Retinal pigment epithelial cell (primary cell): Measurements from ENCODE around the gene RXFP3.

ENCODE experiments used
- DNase-seq: peaks from one replicate; pipeline ENCODE4 v3.0.0-alpha.2; 2010; ENCODE audit warnings: low read depth
- H3K4me3 ChIP-seq: 2 replicates; pipeline ENCODE4 v1.5.1; 2011; ENCODE audit warnings: mild to moderate bottlenecking, low read length, control low read depth, moderate library complexity
- TF ChIP-seq, protein P1 (sequence below): conservative IDR thresholded peaks from 2 replicates; pipeline ENCODE4 v1.5.1; 2011; ENCODE audit warnings: low read depth, low read length, control low read depth, inconsistent platforms

RXFP3 gene

DNA sequence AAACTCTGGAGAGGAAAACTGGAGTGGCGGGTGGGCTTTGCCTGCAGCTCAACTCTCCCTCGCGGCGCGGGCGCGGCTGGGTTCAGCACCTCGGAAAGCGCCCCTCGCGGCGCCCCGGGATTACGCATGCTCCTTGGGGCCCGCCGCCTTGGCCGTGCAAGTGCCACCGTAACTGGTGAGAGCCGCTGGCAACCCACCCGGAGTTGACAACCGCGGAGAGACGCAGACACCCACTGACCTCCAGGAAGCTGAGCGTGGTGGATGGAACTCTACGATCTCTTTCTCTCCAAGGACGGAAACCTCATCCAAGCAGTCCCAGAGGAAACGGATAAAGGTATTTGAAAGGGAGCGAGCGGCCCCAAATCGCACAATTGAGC lies 194 bp upstream of the RXFP3 start:
- TF ChIP-seq, protein P1, sequence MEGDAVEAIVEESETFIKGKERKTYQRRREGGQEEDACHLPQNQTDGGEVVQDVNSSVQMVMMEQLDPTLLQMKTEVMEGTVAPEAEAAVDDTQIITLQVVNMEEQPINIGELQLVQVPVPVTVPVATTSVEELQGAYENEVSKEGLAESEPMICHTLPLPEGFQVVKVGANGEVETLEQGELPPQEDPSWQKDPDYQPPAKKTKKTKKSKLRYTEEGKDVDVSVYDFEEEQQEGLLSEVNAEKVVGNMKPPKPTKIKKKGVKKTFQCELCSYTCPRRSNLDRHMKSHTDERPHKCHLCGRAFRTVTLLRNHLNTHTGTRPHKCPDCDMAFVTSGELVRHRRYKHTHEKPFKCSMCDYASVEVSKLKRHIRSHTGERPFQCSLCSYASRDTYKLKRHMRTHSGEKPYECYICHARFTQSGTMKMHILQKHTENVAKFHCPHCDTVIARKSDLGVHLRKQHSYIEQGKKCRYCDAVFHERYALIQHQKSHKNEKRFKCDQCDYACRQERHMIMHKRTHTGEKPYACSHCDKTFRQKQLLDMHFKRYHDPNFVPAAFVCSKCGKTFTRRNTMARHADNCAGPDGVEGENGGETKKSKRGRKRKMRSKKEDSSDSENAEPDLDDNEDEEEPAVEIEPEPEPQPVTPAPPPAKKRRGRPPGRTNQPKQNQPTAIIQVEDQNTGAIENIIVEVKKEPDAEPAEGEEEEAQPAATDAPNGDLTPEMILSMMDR = no peak
- H3K4me3 ChIP-seq = peak overlapping the region; percentile 54
- no peak for DNase-seq

DNA sequence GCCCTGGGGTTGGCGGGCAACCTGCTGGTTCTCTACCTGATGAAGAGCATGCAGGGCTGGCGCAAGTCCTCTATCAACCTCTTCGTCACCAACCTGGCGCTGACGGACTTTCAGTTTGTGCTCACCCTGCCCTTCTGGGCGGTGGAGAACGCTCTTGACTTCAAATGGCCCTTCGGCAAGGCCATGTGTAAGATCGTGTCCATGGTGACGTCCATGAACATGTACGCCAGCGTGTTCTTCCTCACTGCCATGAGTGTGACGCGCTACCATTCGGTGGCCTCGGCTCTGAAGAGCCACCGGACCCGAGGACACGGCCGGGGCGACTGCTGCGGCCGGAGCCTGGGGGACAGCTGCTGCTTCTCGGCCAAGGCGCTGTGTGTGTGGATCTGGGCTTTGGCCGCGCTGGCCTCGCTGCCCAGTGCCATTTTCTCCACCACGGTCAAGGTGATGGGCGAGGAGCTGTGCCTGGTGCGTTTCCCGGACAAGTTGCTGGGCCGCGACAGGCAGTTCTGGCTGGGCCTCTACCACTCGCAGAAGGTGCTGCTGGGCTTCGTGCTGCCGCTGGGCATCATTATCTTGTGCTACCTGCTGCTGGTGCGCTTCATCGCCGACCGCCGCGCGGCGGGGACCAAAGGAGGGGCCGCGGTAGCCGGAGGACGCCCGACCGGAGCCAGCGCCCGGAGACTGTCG lies 976 bp downstream of the RXFP3 start:
- TF ChIP-seq, protein P1 = no peak
- DNase-seq = no peak
- H3K4me3 ChIP-seq = peak overlapping the region; percentile 54

DNA sequence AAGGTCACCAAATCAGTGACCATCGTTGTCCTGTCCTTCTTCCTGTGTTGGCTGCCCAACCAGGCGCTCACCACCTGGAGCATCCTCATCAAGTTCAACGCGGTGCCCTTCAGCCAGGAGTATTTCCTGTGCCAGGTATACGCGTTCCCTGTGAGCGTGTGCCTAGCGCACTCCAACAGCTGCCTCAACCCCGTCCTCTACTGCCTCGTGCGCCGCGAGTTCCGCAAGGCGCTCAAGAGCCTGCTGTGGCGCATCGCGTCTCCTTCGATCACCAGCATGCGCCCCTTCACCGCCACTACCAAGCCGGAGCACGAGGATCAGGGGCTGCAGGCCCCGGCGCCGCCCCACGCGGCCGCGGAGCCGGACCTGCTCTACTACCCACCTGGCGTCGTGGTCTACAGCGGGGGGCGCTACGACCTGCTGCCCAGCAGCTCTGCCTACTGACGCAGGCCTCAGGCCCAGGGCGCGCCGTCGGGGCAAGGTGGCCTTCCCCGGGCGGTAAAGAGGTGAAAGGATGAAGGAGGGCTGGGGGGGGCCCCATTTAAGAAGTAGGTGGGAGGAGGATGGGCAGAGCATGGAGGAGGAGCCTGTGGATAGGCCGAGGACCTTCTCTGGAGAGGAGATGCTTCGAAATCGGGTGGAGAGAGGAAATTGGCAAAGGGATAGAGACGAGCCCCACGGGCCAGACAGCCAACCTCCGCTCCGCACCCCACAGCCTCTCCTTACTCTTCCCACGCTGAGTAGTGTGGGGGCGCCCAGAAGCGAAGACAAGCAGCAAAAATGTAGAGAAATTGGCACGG lies 1.7 kb downstream of the RXFP3 start:
- DNase-seq = no peak
- no peak overlapping the region for H3K4me3 ChIP-seq
- TF ChIP-seq, protein P1 = no peak

DNA sequence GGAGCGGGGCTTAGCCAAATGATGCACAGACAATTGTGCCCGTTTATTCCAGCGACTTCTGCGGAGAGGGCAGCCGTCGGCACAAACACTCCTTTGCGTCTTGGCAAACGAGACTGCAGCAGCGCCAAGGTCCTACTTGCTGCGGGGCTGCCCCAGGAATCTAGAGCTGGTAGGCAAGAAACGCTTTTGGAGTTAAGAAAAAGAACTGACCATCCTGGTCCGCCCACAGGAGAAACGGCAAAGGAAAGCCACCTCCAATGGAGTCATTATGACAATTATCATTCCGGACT lies 2.3 kb downstream of the RXFP3 start:
- H3K4me3 ChIP-seq = no peak overlapping the region
- TF ChIP-seq, protein P1 = no peak
- DNase-seq = no peak

DNA sequence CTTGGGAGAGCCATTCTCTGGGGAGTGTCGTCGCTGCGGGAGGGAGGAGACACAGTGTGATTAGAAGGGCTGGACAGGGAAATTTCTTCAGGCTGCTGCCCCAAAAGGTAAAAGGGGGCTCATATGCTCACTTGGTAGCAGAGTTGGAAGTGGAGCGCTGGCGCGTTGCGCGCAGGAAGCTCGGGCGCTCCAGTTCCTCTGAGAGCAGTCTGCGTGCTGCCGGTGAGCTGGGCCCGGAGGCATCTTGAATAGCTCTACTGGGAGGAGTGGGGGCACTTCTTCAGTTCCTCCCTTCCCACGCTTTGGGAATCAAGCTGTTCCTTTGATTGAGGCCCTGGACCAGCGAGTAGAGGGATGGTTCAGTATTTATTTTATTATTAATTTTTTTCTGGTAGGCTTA lies 2.7 kb downstream of the RXFP3 start:
- no peak for DNase-seq
- TF ChIP-seq, protein P1 = no peak
- peak overlapping the region; percentile 14 for H3K4me3 ChIP-seq

DNA sequence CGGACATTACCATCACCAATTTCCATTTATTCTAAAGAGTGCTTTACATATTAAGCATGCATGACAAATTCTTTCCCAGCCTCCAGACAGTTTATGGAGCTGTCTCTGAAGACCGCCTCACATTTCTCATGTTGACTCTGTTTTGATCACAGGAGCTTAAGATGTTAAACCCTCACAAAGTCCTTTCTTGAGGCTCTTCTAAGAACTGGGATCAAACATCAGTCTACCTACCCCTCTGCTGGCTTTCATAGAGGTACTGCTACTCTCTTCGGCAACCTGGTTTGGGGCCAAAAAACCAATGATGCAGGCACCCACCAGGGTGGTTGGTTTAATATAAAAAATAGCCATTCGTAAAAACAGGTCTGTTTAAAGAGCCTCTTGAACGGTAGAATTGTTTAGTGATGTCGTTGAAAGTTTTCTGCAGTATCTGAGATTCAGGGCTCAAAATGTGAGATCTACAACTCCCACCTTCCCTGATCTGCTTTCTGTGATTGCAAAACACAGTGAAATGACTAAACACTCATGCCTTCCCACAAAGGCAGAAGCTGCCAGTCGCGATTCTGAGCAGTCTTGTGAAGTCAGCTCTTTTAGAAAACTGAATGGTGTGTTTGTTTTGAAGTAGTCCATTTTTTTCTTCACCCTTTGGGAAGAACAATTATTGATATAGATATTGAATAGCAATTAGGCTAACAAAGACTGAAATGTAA lies 3.5 kb downstream of the RXFP3 start:
- TF ChIP-seq, protein P1 = no peak
- no peak for DNase-seq
- H3K4me3 ChIP-seq = no peak overlapping the region
